GM10266 (cell line): ENCODE data around the gene NOP56.

Experiments used
- DNase-seq: peaks from one replicate; pipeline ENCODE4 v3.0.0; 2012; ENCODE audit errors: extremely low spot score
- TF ChIP-seq, protein P1 (sequence below): IDR thresholded peaks from 2 replicates; pipeline ENCODE4 v1.5.1; 2012; ENCODE audit warnings: mild to moderate bottlenecking, low read depth; ENCODE audit not compliant: control insufficient read depth, insufficient read depth; ENCODE audit errors: missing control alignments

NOP56 gene

GRCh38 chr20:2705931-2706645, 53.7 kb downstream of the NOP56 start:
- TF ChIP-seq, protein P1, sequence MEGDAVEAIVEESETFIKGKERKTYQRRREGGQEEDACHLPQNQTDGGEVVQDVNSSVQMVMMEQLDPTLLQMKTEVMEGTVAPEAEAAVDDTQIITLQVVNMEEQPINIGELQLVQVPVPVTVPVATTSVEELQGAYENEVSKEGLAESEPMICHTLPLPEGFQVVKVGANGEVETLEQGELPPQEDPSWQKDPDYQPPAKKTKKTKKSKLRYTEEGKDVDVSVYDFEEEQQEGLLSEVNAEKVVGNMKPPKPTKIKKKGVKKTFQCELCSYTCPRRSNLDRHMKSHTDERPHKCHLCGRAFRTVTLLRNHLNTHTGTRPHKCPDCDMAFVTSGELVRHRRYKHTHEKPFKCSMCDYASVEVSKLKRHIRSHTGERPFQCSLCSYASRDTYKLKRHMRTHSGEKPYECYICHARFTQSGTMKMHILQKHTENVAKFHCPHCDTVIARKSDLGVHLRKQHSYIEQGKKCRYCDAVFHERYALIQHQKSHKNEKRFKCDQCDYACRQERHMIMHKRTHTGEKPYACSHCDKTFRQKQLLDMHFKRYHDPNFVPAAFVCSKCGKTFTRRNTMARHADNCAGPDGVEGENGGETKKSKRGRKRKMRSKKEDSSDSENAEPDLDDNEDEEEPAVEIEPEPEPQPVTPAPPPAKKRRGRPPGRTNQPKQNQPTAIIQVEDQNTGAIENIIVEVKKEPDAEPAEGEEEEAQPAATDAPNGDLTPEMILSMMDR: no peak
- no peak for DNase-seq

- DNase-seq: no peak
Observed at GRCh38 chr20:2706688-2707352, 54.4 kb downstream of the NOP56 start.

GRCh38 chr20:2707353-2708072, 55.1 kb downstream of the NOP56 start:
- no peak for DNase-seq
- TF ChIP-seq, protein P1: no peak

More at GRCh38 chr20:2706688-2707352, 54.4 kb downstream of the NOP56 start:
- TF ChIP-seq, protein P1: no peak
